Parathyroid adenoma (tissue), 2 donors: ENCODE measurements around the gene DHX32.

Experiments
- H2AFZ ChIP-seq: fragments of 300-600 bp; sonication (generic); one replicate; pipeline ENCODE4 v1.7.0; 2017; ENCODE audit warnings: antibody characterized with exemption, mild to moderate bottlenecking
- H3K27ac ChIP-seq: fragments of 300-600 bp; sonication (generic); one replicate; pipeline ENCODE4 v1.7.0; 2017
- H3K27me3 ChIP-seq: fragments of 300-600 bp; sonication (generic); one replicate; pipeline ENCODE4 v1.7.0; 2017; ENCODE audit warnings: low read length; ENCODE audit not compliant: control insufficient read depth, insufficient read depth
- H3K36me3 ChIP-seq: fragments of 300-600 bp; sonication (generic); one replicate; pipeline ENCODE4 v1.7.0; 2017; ENCODE audit warnings: low read length; ENCODE audit not compliant: control insufficient read depth, insufficient read depth
- H3K4me1 ChIP-seq: fragments of 300-600 bp; sonication (generic); one replicate; pipeline ENCODE4 v1.7.0; 2017; ENCODE audit warnings: control low read depth
- H3K4me2 ChIP-seq: fragments of 300-600 bp; sonication (generic); one replicate; pipeline ENCODE4 v1.7.0; 2017; ENCODE audit warnings: low read length
- H3K4me3 ChIP-seq: fragments of 300-600 bp; sonication (generic); one replicate; pipeline ENCODE4 v1.7.0; 2017; ENCODE audit warnings: low read depth, low read length
- H3K79me2 ChIP-seq: fragments of 300-600 bp; sonication (generic); one replicate; pipeline ENCODE4 v1.7.0; 2017; ENCODE audit warnings: control low read depth
- H3K9ac ChIP-seq: fragments of 300-600 bp; sonication (generic); one replicate; pipeline ENCODE4 v1.7.0; 2017; ENCODE audit warnings: mild to moderate bottlenecking
- H3K9me3 ChIP-seq: fragments of 300-600 bp; sonication (generic); one replicate; pipeline ENCODE4 v1.7.0; 2017; ENCODE audit warnings: low read length; ENCODE audit not compliant: control insufficient read depth
- CTCF ChIP-seq: fragments of 300-600 bp; sonication (generic); IDR thresholded peaks from one replicate; pipeline ENCODE4 v1.7.0; 2017; ENCODE audit warnings: antibody characterized with exemption, mild to moderate bottlenecking
- donor health status: primary hyperparathyroidism.

Gene DHX32

DNA sequence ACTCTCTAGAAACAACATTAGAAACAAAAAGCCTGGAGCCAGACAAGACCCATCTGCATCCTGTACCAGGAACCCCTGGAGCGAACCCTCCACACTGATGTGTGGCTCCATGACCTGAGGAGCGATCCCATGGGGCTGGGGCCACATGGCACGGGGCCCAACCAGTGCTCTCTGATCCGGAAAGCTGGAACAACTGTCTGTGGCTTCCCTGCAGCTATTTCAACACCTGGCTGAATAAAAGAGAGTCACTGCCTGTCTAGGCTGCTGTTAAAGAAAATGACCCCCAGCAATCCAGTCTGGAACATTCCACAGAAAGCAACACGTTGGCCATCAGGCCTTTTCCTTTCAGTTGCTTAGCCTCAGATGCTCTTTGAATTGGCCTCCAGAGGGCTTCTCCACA lies 79.0 kb downstream of the DHX32 start:
- TF ChIP-seq CTCF = no peak
- Histone ChIP-seq H3K27ac (no peak overlapping the region), H3K9ac (no peak overlapping the region), H2AFZ (no peak overlapping the region), H3K4me1 (peaks cover 12% of the 10 kb centered on the region), H3K27me3 (no peaks in the 10 kb centered on the region), H3K4me3 (no peak overlapping the region), H3K79me2 (no peaks in the 10 kb centered on the region), H3K4me2 (no peak overlapping the region), H3K36me3 (no peaks in the 10 kb centered on the region), H3K9me3 (no peaks in the 10 kb centered on the region)

DNA sequence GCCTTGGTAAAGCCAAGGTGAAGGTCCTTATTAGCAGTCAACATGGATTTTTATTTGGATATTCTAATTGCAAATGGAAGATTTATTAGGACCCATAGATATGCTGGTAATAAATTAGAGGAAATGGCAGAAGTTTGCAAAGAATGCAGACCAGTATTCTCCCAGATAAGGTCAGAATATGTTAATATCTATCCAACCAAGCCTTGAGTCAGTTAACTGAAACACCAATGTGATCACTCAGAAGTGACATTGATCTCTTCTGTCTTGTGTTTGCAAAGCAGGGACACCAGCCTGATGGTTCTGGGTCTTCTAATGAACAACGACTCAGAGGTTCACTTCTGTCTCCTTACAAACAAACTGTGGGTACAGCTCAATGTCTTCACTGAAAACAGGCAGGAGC lies 79.5 kb downstream of the DHX32 start:
- TF ChIP-seq CTCF = no peak
- no peaks in the 10 kb centered on the region for H3K36me3 ChIP-seq
- no peak overlapping the region for H2AFZ ChIP-seq
- H3K27ac ChIP-seq = no peak overlapping the region
- no peaks in the 10 kb centered on the region for H3K9me3 ChIP-seq
- peaks cover 15% of the 10 kb centered on the region for H3K4me1 ChIP-seq
- H3K79me2 ChIP-seq = no peaks in the 10 kb centered on the region
- no peaks in the 10 kb centered on the region for H3K27me3 ChIP-seq
- no peak overlapping the region for H3K4me3 ChIP-seq
- no peak overlapping the region for H3K9ac ChIP-seq
- no peak overlapping the region for H3K4me2 ChIP-seq

- H3K27ac ChIP-seq = no peak overlapping the region
- no peak overlapping the region for H3K4me2 ChIP-seq
- H3K9ac ChIP-seq = no peak overlapping the region
- H3K9me3 ChIP-seq = no peaks in the 10 kb centered on the region
- no peak for TF ChIP-seq CTCF
- H3K4me1 ChIP-seq = peaks cover 11% of the 10 kb centered on the region
- H3K4me3 ChIP-seq = no peak overlapping the region
- no peak overlapping the region for H2AFZ ChIP-seq
- H3K79me2 ChIP-seq = no peaks in the 10 kb centered on the region
- H3K36me3 ChIP-seq = no peaks in the 10 kb centered on the region
- no peaks in the 10 kb centered on the region for H3K27me3 ChIP-seq
Measured at GRCh38 chr10:125799451-125800182, 81.5 kb downstream of the DHX32 start.

- H3K9me3 ChIP-seq = no peaks in the 10 kb centered on the region
- no peaks in the 10 kb centered on the region for H3K79me2 ChIP-seq
- H3K4me2 ChIP-seq = no peak overlapping the region
- H3K27ac ChIP-seq = no peak overlapping the region
- H3K36me3 ChIP-seq = no peaks in the 10 kb centered on the region
- H3K4me3 ChIP-seq = no peak overlapping the region
- no peaks in the 10 kb centered on the region for H3K27me3 ChIP-seq
- H3K4me1 ChIP-seq = peaks cover 11% of the 10 kb centered on the region
- TF ChIP-seq CTCF = no peak
- H2AFZ ChIP-seq = no peak overlapping the region
- H3K9ac ChIP-seq = no peak overlapping the region
Measured at GRCh38 chr10:125797994-125798662, 83.0 kb downstream of the DHX32 start.
